K562 (cell line): ENCODE measurements around the gene HMBS. TPM values are rescaled to one million over a fixed set of nuclear protein-coding genes. Genes with fewer than 3 reads are reported as not detected.

Experiments used
- AFF4 ChIP-seq: sonication (generic); formaldehyde crosslinking; IDR thresholded peaks from 2 replicates; pipeline ENCODE4 v1.8.0; 2023; ENCODE audit warnings: mild to moderate bottlenecking, missing genetic modification reagents
- CBX5 ChIP-seq: IDR thresholded peaks from 2 replicates; pipeline ENCODE4 v1.6.1; 2014; ENCODE audit warnings: low read depth, borderline replicate concordance
- FOS ChIP-seq: IDR thresholded peaks from 3 replicates; pipeline ENCODE4 v1.6.1; 2011; ENCODE audit not compliant: insufficient read length; ENCODE audit errors: extremely low read depth
- FUS ChIP-seq: fragments of 200-400 bp; formaldehyde crosslinking; optimal IDR thresholded peaks from 2 replicates; pipeline ENCODE3; 2017; ENCODE audit warnings: low read depth, low read length
- MBD1 ChIP-seq: fragments of 250-450 bp; sonication (Bioruptor Pico); IDR thresholded peaks from 2 replicates; pipeline ENCODE4 v1.8.0; 2022; ENCODE audit warnings: inconsistent platforms
- PHB2 ChIP-seq: fragments of 450-650 bp; IDR thresholded peaks from 2 replicates; pipeline ENCODE4 v1.6.1; 2017; ENCODE audit warnings: low read depth
- PKNOX1 ChIP-seq: fragments of 450-650 bp; IDR thresholded peaks from 2 replicates; pipeline ENCODE4 v1.6.1; 2016
- PRDM10 ChIP-seq: fragments of 450-650 bp; IDR thresholded peaks from 2 replicates; pipeline ENCODE4 v1.6.1; 2018; ENCODE audit not compliant: partially characterized antibody
- RCOR1 ChIP-seq, 2 experiments: IDR thresholded peaks; 2 replicates each; pipeline ENCODE4 v1.6.1; 2012; ENCODE audit warnings: low read depth in 2 of 2, low read length in 2 of 2, borderline replicate concordance in 1 of 2, improper control_type of control experiment in 1 of 2
- SIN3B ChIP-seq: fragments of 450-650 bp; IDR thresholded peaks from 2 replicates; pipeline ENCODE4 v1.6.1; 2017; ENCODE audit warnings: low read depth, mild to moderate bottlenecking, moderate library complexity
- SMC3 ChIP-seq: conservative IDR thresholded peaks from 2 replicates; pipeline ENCODE4 v1.6.1; 2011; ENCODE audit warnings: low read depth, low read length, improper control_type of control experiment; ENCODE audit not compliant: insufficient read depth
- ZMIZ1 ChIP-seq, 2 experiments: fragments of 150-350 bp in 1 of 2; IDR thresholded peaks; 2 replicates each; pipeline ENCODE4 v1.6.1; 2012 to 2016; ENCODE audit warnings: low read depth in 2 of 2, low read length in 2 of 2, mild to moderate bottlenecking in 1 of 2, moderate library complexity in 1 of 2
- ZNF140 ChIP-seq: fragments of 250-450 bp; sonication (Bioruptor Pico); IDR thresholded peaks from 2 replicates; pipeline ENCODE4 v1.8.0; 2021; ENCODE audit warnings: moderate library complexity, mild to moderate bottlenecking, inconsistent platforms
- ZNF354B ChIP-seq: fragments of 250-450 bp; sonication (Bioruptor Pico); IDR thresholded peaks from 2 replicates; pipeline ENCODE4 v1.4.0; 2020
- polyA plus RNA-seq, 8 experiments: library from polyadenylated mRNA; depleted of rRNA in 4 of 8; stranded (reverse) in 5 of 8; unstranded in 3 of 8; fragments of >200 nt; fragmentation: Nextera tagmentation in 2 of 8; fragmentation: Illumina TruSeq in 1 of 8; extraction: Ambion mirVana in 2 of 8; extraction: Trizol in 1 of 8; gene quantifications; 2 replicates each; pipeline versions ENCODE4 v1.2.1 to v1.2.3, GENCODE V29; 2011 to 2014; ENCODE audit warnings: inconsistent platforms in 1 of 8, missing spikeins in 1 of 8
- total RNA-seq, 7 experiments: library from RNA; depleted of rRNA in 6 of 7; stranded (reverse); fragments of >200 nt in 6 of 7; fragmentation: Illumina TruSeq in 2 of 7; extraction: Trizol in 2 of 7; gene quantifications; 2 replicates each; pipeline versions ENCODE4 v1.2.1 to v1.2.3, GENCODE V29; 2011 to 2021; ENCODE audit warnings: low replicate concordance in 1 of 7

HMBS gene
- total and polyA plus RNA-seq, 9 of the 15 experiments (the other 6 are each of a cell fraction or from before 2014, with no cell fraction given) = 56.9 to 385 (median 286) TPM

GRCh38 chr11:119087747-119088241 is 3.1 kb downstream of the HMBS start (continued):
- TF ChIP-seq ZMIZ1 (IDR thresholded peaks at IDR 0.05; ENCODE audit: low read depth in 2 of 2, low read length in 2 of 2) (peak in 1 of 2 experiments; percentile 96; a peak in 2 of 4 replicates), AFF4 (CRISPR knock-in tag) (peak; percentile 65; the same call in 1 of the 2 replicates), PRDM10 (no peak), SIN3B (no peak), ZNF354B (CRISPR knock-in tag) (no peak), ZNF140 (CRISPR knock-in tag) (no peak), RCOR1 (IDR thresholded peaks at IDR 0.05; ENCODE audit: borderline replicate concordance in 1 of 2, low read depth in 2 of 2, low read length in 2 of 2) (peak; percentile 80 to 94; a peak in 3 of 4 replicates), PHB2 (peak; percentile 94), FUS (no peak), SMC3 (no peak), PKNOX1 (peak; percentile 50; the same call in 1 of the 2 replicates), CBX5 (no peak), FOS (no peak), MBD1 (CRISPR knock-in tag) (no peak)
